Choroid plexus epithelial cell (primary cell): ENCODE results near the gene OR7D2.

Experiments
- DNase-seq: peaks from one replicate; pipeline ENCODE4 v3.0.0-alpha.2; 2010; ENCODE audit warnings: low read depth
- H3K4me3 ChIP-seq: 2 replicates; pipeline ENCODE4 v1.5.1; 2011; ENCODE audit warnings: low read depth, mild to moderate bottlenecking, control low read depth, low read length, moderate library complexity
- CTCF ChIP-seq: conservative IDR thresholded peaks from 2 replicates; pipeline ENCODE4 v1.5.1; 2011; ENCODE audit warnings: low read depth, mild to moderate bottlenecking, control low read depth, inconsistent platforms, low read length, moderate library complexity

Gene OR7D2

GRCh38 chr19:9148697-9149096, 30.1 kb upstream of the OR7D2 start:
- TF ChIP-seq CTCF: no peak
- no peak overlapping the region for H3K4me3 ChIP-seq
- no peak for DNase-seq

DNA sequence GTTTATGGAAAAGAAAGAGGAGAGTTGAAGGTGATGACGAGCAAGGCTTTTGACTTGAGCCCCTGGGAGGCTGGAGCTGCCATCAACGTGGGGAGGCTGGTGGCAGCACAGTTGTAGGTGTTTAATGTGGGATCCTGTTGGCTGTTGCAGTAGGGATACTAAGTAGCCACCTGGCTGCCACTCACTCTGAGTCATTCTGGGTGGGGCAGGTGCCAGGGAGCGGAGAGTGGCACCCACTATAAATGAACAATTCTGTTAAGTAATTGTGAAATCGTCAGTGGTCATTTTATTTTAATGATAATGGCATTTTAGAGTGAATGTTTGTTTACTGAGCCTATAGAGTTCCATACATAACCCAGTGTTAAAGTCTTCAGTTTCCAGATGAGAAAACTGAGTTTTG, 28.8 kb upstream of the OR7D2 start:
- no peak for DNase-seq
- no peak overlapping the region for H3K4me3 ChIP-seq
- TF ChIP-seq CTCF: no peak

GRCh38 chr19:9150650-9151049, 28.1 kb upstream of the OR7D2 start:
- H3K4me3 ChIP-seq: no peak overlapping the region
- no peak for DNase-seq
- TF ChIP-seq CTCF: no peak

GRCh38 chr19:9151367-9151766, 27.4 kb upstream of the OR7D2 start:
- TF ChIP-seq CTCF: no peak
- DNase-seq: no peak
- no peak overlapping the region for H3K4me3 ChIP-seq

DNA sequence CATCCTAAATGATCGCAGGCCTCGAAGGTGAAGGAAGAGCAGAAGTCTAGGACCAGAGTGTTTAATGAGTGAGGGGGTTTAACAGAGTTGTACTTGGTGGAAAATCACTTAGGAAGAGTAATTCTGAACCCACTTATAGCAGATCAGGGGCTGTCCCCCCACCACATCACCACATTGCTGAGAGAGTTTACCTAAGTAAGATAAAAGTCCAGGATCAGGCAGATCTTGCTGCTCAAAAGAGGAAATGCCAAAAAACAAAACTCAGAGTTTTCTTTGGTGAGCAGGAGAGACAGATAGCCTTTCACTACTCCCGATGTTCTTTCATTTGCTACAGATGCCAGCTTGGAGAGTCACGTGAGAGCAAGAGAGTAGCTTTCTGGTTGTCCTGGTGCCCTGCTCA, 23.2 kb upstream of the OR7D2 start:
- DNase-seq: no peak
- TF ChIP-seq CTCF: no peak
- no peak overlapping the region for H3K4me3 ChIP-seq

GRCh38 chr19:9156304-9156703, 22.5 kb upstream of the OR7D2 start:
- H3K4me3 ChIP-seq: no peak overlapping the region
- no peak for DNase-seq
- TF ChIP-seq CTCF: no peak

DNA sequence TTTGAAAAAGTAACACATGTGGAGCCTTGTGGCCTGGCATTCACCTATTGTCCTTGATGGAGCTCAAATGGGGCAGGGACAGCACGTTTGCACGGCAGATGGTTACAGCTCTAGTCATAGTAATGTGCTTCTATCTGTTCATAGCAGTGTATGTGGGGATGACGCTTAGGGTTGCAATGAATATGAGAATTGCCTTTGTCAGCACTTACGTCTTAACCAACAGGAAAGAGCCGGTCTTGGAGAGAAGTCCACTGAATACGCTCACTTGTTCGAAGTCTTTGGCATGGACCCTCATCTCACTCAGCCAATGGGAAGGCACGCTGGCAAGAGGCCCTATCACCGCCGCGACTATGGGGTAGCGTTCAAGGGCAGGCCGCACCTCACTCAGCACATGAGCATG, 18.9 kb upstream of the OR7D2 start:
- H3K4me3 ChIP-seq: no peak overlapping the region
- DNase-seq: no peak
- TF ChIP-seq CTCF: no peak
